GM23338 (cell line): ENCODE data around the gene MRPS11.

Experiments
- CREB1 ChIP-seq: fragments of 250-450 bp; sonication (Bioruptor Pico); IDR thresholded peaks from 2 replicates; pipeline ENCODE4 v1.5.0; 2020; ENCODE audit warnings: low read depth, mild to moderate bottlenecking, moderate library complexity
- EZH2 ChIP-seq: fragments of 200-600 bp; sonication (generic); IDR thresholded peaks from one replicate; pipeline ENCODE4 v1.8.0; 2017; ENCODE audit warnings: antibody characterized with exemption, mild to moderate bottlenecking, low read depth; ENCODE audit not compliant: unreplicated experiment
- EZH2phosphoT487 ChIP-seq: fragments of 200-600 bp; sonication (generic); IDR thresholded peaks from one replicate; pipeline ENCODE4 v1.8.1; 2018; ENCODE audit warnings: antibody characterized with exemption; ENCODE audit not compliant: unreplicated experiment
- POLR2AphosphoS5 ChIP-seq: IDR thresholded peaks from 2 replicates; pipeline ENCODE4 v1.6.1; 2016; ENCODE audit warnings: antibody characterized with exemption, low read depth
- TF ChIP-seq, protein P1 (sequence below), 2 experiments: fragments of 200-600 bp in 1 of 2; sonication (generic) in 1 of 2; conservative IDR thresholded peaks; 2 replicates each; pipeline versions ENCODE4 v1.5.1 to v1.6.1; 2016 to 2017; ENCODE audit warnings: antibody characterized with exemption in 2 of 2, low read depth in 2 of 2, mild to moderate bottlenecking in 2 of 2, moderate library complexity in 1 of 2
- TF ChIP-seq, protein P2 (sequence below): IDR thresholded peaks from one replicate; pipeline ENCODE4 v1.6.1; 2018; ENCODE audit warnings: antibody characterized with exemption; ENCODE audit not compliant: unreplicated experiment

DNA sequence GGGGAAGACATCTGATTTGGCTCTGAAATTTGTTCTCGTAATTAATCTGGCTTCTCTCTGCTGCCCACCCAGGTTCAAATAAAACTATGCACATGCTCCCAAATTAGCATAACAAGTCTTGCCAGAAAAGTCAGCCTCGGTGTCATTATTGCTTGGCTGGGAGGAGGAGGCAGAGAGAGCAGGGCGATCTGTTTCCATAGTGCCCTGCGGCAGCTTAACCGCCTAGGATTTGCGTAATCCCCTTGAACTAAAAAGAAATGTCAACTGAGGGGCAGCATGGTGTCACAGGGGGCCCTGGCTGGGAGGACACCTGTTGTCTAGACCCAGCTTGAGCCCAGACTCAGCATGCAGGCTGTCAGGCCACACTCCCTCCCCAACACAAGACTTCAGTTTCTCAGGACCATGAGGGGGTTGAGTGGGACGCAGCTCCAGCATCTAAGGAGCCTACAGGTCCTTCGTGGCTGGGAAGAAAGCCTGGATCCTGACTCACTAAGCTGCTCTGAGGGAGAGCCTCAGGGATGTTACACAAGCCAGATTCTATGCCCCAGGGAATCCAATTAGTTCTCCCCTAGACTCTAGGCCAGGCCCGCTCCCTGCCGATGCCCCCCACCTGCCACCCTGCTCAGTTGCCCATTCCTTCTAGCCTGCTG lies 17.3 kb downstream of the MRPS11 start:
- TF ChIP-seq, protein P1, sequence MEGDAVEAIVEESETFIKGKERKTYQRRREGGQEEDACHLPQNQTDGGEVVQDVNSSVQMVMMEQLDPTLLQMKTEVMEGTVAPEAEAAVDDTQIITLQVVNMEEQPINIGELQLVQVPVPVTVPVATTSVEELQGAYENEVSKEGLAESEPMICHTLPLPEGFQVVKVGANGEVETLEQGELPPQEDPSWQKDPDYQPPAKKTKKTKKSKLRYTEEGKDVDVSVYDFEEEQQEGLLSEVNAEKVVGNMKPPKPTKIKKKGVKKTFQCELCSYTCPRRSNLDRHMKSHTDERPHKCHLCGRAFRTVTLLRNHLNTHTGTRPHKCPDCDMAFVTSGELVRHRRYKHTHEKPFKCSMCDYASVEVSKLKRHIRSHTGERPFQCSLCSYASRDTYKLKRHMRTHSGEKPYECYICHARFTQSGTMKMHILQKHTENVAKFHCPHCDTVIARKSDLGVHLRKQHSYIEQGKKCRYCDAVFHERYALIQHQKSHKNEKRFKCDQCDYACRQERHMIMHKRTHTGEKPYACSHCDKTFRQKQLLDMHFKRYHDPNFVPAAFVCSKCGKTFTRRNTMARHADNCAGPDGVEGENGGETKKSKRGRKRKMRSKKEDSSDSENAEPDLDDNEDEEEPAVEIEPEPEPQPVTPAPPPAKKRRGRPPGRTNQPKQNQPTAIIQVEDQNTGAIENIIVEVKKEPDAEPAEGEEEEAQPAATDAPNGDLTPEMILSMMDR (conservative IDR thresholded peaks at IDR 0.05; ENCODE audit: low read depth in 2 of 2), result no peak
- no peak for TF ChIP-seq POLR2AphosphoS5
- no peak for TF ChIP-seq CREB1 (CRISPR knock-in tag)
- TF ChIP-seq, protein P2, sequence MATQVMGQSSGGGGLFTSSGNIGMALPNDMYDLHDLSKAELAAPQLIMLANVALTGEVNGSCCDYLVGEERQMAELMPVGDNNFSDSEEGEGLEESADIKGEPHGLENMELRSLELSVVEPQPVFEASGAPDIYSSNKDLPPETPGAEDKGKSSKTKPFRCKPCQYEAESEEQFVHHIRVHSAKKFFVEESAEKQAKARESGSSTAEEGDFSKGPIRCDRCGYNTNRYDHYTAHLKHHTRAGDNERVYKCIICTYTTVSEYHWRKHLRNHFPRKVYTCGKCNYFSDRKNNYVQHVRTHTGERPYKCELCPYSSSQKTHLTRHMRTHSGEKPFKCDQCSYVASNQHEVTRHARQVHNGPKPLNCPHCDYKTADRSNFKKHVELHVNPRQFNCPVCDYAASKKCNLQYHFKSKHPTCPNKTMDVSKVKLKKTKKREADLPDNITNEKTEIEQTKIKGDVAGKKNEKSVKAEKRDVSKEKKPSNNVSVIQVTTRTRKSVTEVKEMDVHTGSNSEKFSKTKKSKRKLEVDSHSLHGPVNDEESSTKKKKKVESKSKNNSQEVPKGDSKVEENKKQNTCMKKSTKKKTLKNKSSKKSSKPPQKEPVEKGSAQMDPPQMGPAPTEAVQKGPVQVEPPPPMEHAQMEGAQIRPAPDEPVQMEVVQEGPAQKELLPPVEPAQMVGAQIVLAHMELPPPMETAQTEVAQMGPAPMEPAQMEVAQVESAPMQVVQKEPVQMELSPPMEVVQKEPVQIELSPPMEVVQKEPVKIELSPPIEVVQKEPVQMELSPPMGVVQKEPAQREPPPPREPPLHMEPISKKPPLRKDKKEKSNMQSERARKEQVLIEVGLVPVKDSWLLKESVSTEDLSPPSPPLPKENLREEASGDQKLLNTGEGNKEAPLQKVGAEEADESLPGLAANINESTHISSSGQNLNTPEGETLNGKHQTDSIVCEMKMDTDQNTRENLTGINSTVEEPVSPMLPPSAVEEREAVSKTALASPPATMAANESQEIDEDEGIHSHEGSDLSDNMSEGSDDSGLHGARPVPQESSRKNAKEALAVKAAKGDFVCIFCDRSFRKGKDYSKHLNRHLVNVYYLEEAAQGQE, result no peak
- no peak for TF ChIP-seq EZH2
- no peak for TF ChIP-seq EZH2phosphoT487
